C4-2B (cell line): ENCODE data around the gene SLC39A9.

ENCODE experiments used
- H3K27ac ChIP-seq: fragments of 450-650 bp; 2 replicates; pipeline ENCODE4 v1.5.1; 2017
- ZFX ChIP-seq: fragments of 450-650 bp; IDR thresholded peaks from 2 replicates; pipeline ENCODE4 v1.6.1; 2017
- TF ChIP-seq, protein P1 (sequence below): fragments of 450-650 bp; conservative IDR thresholded peaks from 2 replicates; pipeline ENCODE4 v1.5.1; 2017; ENCODE audit warnings: mild to moderate bottlenecking

Gene SLC39A9, protein sequence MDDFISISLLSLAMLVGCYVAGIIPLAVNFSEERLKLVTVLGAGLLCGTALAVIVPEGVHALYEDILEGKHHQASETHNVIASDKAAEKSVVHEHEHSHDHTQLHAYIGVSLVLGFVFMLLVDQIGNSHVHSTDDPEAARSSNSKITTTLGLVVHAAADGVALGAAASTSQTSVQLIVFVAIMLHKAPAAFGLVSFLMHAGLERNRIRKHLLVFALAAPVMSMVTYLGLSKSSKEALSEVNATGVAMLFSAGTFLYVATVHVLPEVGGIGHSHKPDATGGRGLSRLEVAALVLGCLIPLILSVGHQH

DNA sequence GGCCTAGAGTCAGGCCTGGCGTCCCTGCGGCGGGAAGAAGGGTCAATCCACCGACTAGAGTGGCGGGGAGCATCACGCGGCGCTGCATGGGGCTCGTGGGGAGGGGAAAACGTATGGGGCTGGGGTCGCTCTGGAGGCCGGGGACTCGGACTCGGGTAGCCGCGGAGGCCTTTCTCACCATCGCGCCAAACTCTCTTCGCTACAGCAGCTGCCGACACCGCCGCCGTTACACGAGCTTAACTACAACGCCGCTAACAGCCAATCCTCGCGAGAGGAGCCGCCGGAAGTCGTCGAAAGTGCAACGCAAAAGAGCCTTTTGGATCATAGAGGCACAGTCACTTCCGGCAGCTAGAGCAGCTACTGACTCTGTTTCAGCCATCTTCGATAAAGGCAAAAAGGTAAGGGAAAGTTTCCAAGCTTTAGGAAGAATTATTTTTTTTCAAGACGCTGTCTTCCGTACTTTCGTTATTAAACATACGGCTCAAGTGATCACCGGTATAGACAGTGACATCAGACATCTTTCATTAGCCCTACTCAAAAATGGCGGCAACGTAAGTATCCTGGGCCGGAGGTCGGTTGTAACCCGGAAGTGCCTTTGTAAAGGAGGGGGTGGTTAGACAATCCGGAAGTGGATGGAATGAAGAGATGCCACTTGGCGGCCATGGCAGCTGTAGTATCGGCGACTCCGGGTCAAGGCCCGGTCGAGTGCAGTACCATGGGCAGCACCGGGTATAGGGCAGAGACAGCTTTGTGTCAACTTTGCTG is at the start of gene SLC39A9, which contains the start of gene ERH:
Gene SLC39A9, plus strand, starts transcription at position 640 of the 765 bp plus-strand sequence. CDS start 678 bp downstream, outside the sequence.
Gene ERH, minus strand, starts transcription at position 247 of the 765 bp plus-strand sequence. Its CDS starts 66 bp downstream, at position 181.
- TF ChIP-seq, protein P1, sequence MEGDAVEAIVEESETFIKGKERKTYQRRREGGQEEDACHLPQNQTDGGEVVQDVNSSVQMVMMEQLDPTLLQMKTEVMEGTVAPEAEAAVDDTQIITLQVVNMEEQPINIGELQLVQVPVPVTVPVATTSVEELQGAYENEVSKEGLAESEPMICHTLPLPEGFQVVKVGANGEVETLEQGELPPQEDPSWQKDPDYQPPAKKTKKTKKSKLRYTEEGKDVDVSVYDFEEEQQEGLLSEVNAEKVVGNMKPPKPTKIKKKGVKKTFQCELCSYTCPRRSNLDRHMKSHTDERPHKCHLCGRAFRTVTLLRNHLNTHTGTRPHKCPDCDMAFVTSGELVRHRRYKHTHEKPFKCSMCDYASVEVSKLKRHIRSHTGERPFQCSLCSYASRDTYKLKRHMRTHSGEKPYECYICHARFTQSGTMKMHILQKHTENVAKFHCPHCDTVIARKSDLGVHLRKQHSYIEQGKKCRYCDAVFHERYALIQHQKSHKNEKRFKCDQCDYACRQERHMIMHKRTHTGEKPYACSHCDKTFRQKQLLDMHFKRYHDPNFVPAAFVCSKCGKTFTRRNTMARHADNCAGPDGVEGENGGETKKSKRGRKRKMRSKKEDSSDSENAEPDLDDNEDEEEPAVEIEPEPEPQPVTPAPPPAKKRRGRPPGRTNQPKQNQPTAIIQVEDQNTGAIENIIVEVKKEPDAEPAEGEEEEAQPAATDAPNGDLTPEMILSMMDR: no peak
- peak; percentile 77 for TF ChIP-seq ZFX
- H3K27ac ChIP-seq: peak within 1 kb of the TSS; percentile 95

DNA sequence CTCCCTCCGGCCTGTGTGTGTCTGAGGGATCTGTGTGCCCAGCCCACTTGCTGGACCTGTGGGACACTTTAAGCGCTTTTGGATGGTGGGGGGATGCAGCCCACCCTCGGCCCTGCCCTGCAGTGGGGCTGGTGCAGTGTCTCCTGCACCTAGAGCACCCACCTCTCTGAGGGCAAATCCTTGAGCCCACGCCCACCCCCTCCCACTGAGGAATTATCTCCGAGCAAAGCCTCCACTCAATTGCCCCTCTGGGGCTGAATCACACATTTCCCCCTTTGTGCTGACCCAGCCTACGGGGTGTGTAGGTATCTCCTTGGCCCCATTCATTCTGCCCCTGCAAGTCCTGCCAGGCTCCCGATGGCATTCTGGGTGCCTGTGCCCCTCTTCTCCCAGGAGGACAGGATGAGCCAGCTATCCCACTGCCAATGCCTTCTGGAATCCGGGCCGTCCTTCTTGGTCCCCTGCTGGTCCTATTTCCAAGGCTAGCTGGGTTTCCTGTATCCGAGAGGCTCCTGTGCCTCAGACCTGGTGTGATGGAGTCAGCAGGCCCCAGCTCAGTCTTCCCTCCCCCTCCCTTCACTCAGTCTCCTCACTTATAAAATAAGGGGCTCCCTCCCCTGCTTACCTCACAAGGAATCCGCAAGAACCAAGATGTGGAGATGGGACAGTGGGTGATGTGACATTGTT is 49.3 kb upstream of the SLC39A9 start:
- no peak for TF ChIP-seq ZFX
- TF ChIP-seq, protein P1: no peak

DNA sequence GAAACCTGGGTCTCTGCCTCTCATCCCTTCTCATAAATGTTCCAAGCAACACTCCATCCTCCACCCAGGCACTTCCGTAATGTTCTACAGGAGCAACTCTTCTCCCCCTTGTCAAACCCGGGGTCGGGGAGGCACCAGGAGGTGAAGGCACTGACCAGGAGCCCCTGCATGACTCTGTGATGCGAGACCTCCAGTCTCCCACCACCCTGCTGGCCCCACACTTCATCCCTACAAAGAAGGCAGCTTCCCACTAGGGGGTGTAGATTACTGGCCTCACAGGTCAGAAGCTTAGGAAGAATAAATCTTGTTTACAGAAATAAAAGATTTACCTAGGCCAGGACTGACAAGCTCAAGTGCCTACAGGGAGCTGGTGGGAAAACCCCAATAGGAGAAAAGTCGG is 47.6 kb upstream of the SLC39A9 start:
- TF ChIP-seq, protein P1: no peak
- TF ChIP-seq ZFX: no peak
- H3K27ac ChIP-seq: no peak overlapping the region

More for the DNA sequence above, 49.3 kb upstream of the SLC39A9 start:
- H3K27ac ChIP-seq: no peak overlapping the region

DNA sequence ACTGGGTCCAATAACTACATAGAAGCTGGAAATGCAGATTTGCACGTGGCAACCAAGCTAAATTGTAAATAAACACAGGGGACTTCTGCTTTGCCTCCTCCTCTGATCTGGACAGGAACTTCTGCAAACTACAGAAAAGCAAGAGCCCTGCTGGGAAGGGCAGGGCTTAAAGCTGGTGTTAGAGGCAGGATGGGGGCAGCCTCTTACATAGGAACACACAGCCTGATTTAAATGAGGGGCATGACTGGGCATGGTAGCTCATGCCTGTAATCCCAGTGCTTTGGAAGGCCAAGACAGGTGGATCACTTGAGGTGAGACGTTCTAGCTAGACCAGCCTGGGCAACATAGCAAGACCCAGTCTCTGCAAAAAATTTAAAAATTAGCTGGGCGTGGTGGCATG is 47.1 kb upstream of the SLC39A9 start:
- H3K27ac ChIP-seq: no peak overlapping the region
- TF ChIP-seq ZFX: no peak
- TF ChIP-seq, protein P1: no peak

DNA sequence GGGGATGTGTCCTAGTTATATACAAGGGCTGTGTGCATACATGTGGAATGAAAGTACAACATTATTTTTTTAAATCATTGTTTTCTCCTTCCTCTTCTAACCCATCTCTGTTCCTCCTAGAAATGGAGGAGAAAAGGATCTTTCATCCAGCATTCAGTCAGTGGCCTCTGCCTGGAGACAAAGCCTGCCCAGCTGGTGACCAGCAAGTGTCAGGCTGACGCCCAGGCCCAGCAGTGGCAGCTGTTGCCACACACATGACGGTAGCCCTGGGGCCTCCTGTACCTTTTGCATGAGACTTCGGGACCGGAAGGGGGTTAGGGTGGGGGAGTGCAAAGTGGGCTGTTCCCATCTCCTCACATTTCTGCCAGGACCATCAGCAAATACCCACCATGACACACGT is 46.6 kb upstream of the SLC39A9 start:
- no peak overlapping the region for H3K27ac ChIP-seq
- no peak for TF ChIP-seq ZFX
- TF ChIP-seq, protein P1: no peak

DNA sequence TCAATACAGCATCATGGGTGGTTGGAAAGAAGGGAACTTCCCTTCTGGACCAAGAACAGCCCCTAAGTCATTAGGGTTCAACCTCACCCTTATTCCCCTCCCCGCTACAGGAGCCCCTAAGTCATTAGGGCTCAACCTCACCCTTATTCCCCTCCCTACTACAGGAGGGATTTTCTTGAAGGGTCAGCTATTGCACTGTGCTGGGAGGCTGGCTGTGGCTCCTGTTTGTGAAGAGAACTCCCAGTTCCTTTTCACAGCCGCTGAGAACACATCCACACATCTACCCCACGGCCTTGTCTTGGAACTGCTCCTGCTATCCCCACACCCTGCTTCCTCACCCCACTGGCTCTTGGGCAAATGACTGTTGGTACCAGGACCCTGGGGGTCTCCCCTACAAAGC is 45.3 kb upstream of the SLC39A9 start:
- H3K27ac ChIP-seq: no peak overlapping the region
- TF ChIP-seq, protein P1: no peak
- no peak for TF ChIP-seq ZFX
